ENCODE data around the gene CRB3.
A peak's percentile ranks its signal among the peaks of the same experiment; 100 is the strongest.
"Not testable (repeated sequence)": the region's sequence is repeated elsewhere in the genome, so short reads cannot be mapped to it uniquely, and the experiment has no call there.

Gene CRB3

GRCh38 chr19:6464070-6464873 lies at the start of gene CRB3:
Gene CRB3, plus strand, starts transcription at chr19:6464271. Its CDS starts 431 bp downstream, at chr19:6464702.
- peak; percentile 85 for DNase-seq

- DNase-seq = no peak
Observed at GRCh38 chr19:6414793-6415590, 49.1 kb upstream of the CRB3 start.

GRCh38 chr19:6415591-6416190 lies 48.4 kb upstream of the CRB3 start:
- no peak for DNase-seq

- DNase-seq = no peak
Observed at GRCh38 chr19:6416658-6417405, 47.2 kb upstream of the CRB3 start.

GRCh38 chr19:6417713-6418561 lies 46.1 kb upstream of the CRB3 start:
- DNase-seq = no peak

- no peak for DNase-seq
Observed at GRCh38 chr19:6418562-6418932, 45.5 kb upstream of the CRB3 start.

GRCh38 chr19:6421075-6422014 lies 42.7 kb upstream of the CRB3 start:
- no peak for DNase-seq

GRCh38 chr19:6423499-6424194 lies 40.4 kb upstream of the CRB3 start:
- DNase-seq = peak; percentile 24

GRCh38 chr19:6424195-6424938 lies 39.7 kb upstream of the CRB3 start, which contains the start of gene KHSRP:
Gene KHSRP, minus strand, starts transcription at chr19:6424811. Its CDS starts 110 bp downstream, at chr19:6424701.
- DNase-seq = peak; percentile 37

- DNase-seq = peak; percentile 98
Observed at GRCh38 chr19:6424939-6425731, 38.9 kb upstream of the CRB3 start.

GRCh38 chr19:6425732-6426620 lies 38.1 kb upstream of the CRB3 start:
- peak; percentile 18 for DNase-seq

- no peak for DNase-seq
Observed at GRCh38 chr19:6427131-6427530, 36.9 kb upstream of the CRB3 start.

- DNase-seq = not testable (repeated sequence)
Observed at GRCh38 chr19:6428692-6429418, 35.2 kb upstream of the CRB3 start.

- no peak for DNase-seq
Observed at GRCh38 chr19:6429419-6430221, 34.5 kb upstream of the CRB3 start.

- no peak for DNase-seq
Observed at GRCh38 chr19:6431891-6432290, 32.2 kb upstream of the CRB3 start.

GRCh38 chr19:6433165-6433564 lies 30.9 kb upstream of the CRB3 start:
- no peak for DNase-seq
